SU-DHL-6 (cell line): ENCODE results near the gene PPIF.

Experiments
- EZH2phosphoT487 ChIP-seq: fragments of 200-600 bp; sonication (generic), shearing (Covaris generic); conservative IDR thresholded peaks from 2 replicates; pipeline ENCODE4 v1.6.1; 2018; ENCODE audit warnings: mild to moderate bottlenecking, antibody characterized with exemption, low read length, moderate library complexity, mixed read lengths
- TF ChIP-seq, protein P1 (sequence below): fragments of 200-600 bp; sonication (generic); IDR thresholded peaks from one replicate; pipeline ENCODE4 v1.5.1; 2017; ENCODE audit warnings: antibody characterized with exemption, mild to moderate bottlenecking, low read length, moderate library complexity; ENCODE audit not compliant: insufficient read depth, poor library complexity, severe bottlenecking

DNA sequence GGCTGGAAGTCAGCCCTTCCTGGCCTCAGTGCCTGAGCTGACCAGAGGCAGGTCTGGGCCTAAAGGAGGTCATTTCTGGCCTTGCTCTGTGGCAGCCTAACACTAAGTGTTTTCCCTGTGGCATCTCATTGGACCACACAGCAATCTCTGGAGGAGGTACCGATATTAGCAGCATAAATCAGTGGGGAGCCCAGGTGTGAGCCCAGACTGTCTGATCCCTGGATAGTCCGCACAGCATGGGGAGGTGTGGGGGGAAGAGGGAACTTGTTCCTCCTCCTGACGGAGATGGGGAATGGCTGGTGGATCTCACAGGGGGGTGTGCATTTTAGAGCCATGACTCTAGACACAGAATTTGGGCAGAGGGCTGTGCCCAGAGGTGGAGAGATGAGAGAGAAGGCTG is 11.0 kb upstream of the PPIF start:
- TF ChIP-seq, protein P1, sequence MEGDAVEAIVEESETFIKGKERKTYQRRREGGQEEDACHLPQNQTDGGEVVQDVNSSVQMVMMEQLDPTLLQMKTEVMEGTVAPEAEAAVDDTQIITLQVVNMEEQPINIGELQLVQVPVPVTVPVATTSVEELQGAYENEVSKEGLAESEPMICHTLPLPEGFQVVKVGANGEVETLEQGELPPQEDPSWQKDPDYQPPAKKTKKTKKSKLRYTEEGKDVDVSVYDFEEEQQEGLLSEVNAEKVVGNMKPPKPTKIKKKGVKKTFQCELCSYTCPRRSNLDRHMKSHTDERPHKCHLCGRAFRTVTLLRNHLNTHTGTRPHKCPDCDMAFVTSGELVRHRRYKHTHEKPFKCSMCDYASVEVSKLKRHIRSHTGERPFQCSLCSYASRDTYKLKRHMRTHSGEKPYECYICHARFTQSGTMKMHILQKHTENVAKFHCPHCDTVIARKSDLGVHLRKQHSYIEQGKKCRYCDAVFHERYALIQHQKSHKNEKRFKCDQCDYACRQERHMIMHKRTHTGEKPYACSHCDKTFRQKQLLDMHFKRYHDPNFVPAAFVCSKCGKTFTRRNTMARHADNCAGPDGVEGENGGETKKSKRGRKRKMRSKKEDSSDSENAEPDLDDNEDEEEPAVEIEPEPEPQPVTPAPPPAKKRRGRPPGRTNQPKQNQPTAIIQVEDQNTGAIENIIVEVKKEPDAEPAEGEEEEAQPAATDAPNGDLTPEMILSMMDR, result no peak
- TF ChIP-seq EZH2phosphoT487, result no peak
